Peyer's patch (tissue), 4 donors: ENCODE results near the gene SV2A.

Source experiments
- POLR2A ChIP-seq, 2 donors: fragments of 450-650 bp; IDR thresholded peaks; one replicate each; pipeline ENCODE4 v1.5.1; 2017; ENCODE audit warnings: antibody characterized with exemption in 2 of 2, mild to moderate bottlenecking in 2 of 2, moderate library complexity in 2 of 2
- TF ChIP-seq, protein P1 (sequence below), 6 experiments: fragments of 450-650 bp in 4 of 6; fragments of 200-600 bp in 2 of 6; sonication (generic) in 1 of 6; IDR thresholded peaks; one replicate each; pipeline ENCODE4 v1.5.1; 2017 to 2019; ENCODE audit warnings: antibody characterized with exemption in 6 of 6, mild to moderate bottlenecking in 3 of 6, moderate library complexity in 1 of 6

DNA sequence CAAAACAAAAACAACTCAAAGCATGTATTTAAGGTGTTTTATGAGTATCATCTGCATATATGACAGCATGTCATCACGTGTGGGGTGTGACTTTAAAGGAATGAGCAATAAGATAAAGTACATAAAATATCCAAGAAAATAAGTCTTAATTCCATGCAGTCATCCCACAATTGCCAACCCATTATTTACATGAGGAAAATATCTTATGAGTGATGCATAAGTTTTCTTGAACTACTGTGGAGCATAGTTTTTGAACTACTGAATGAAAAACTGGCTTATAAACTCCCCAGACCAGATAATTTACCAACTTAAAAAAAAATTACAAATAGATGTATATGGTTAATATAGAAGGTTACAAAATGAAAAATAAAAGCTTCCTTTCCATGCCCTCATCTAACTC is 48.8 kb upstream of the SV2A start:
- no peak for TF ChIP-seq POLR2A (IDR thresholded peaks at IDR 0.05)
- TF ChIP-seq, protein P1, sequence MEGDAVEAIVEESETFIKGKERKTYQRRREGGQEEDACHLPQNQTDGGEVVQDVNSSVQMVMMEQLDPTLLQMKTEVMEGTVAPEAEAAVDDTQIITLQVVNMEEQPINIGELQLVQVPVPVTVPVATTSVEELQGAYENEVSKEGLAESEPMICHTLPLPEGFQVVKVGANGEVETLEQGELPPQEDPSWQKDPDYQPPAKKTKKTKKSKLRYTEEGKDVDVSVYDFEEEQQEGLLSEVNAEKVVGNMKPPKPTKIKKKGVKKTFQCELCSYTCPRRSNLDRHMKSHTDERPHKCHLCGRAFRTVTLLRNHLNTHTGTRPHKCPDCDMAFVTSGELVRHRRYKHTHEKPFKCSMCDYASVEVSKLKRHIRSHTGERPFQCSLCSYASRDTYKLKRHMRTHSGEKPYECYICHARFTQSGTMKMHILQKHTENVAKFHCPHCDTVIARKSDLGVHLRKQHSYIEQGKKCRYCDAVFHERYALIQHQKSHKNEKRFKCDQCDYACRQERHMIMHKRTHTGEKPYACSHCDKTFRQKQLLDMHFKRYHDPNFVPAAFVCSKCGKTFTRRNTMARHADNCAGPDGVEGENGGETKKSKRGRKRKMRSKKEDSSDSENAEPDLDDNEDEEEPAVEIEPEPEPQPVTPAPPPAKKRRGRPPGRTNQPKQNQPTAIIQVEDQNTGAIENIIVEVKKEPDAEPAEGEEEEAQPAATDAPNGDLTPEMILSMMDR (IDR thresholded peaks at IDR 0.05): no peak
